NOMO-1 treated with dmso at 0.1 percent for 144 hours (cell line): ENCODE data around the gene PLAAT3.
"Not testable (repeated sequence)": the region's sequence is repeated elsewhere in the genome, so short reads cannot be mapped to it uniquely, and the experiment has no call there.

Source experiments
- DNase-seq: peaks from one replicate; lab custom pipeline; 2025; ENCODE audit not compliant: unreplicated experiment; lab: John Stamatoyannopoulos, UW

Gene PLAAT3

GRCh38 chr11:63547061-63547460, 67.2 kb downstream of the PLAAT3 start:
- no peak for DNase-seq

- DNase-seq: no peak
Measured at GRCh38 chr11:63543711-63544110, 70.5 kb downstream of the PLAAT3 start.

- DNase-seq: not testable (repeated sequence)
Measured at GRCh38 chr11:63542506-63542905, 71.7 kb downstream of the PLAAT3 start.

- no peak for DNase-seq
Measured at GRCh38 chr11:63537293-63538101, 76.7 kb downstream of the PLAAT3 start.

- DNase-seq: no peak
Measured at GRCh38 chr11:63536669-63537292, 77.5 kb downstream of the PLAAT3 start, which contains the start of gene PLAAT4. Gene PLAAT4, plus strand, starts transcription at chr11:63536808. Its CDS starts 61 bp downstream, at chr11:63536869.

- no peak for DNase-seq
Measured at GRCh38 chr11:63535734-63536133, 78.5 kb downstream of the PLAAT3 start.

GRCh38 chr11:63534895-63535461, 79.3 kb downstream of the PLAAT3 start:
- DNase-seq: no peak

- DNase-seq: no peak
Measured at GRCh38 chr11:63534076-63534475, 80.2 kb downstream of the PLAAT3 start.

- DNase-seq: no peak
Measured at GRCh38 chr11:63532799-63533475, 81.3 kb downstream of the PLAAT3 start.

GRCh38 chr11:63532117-63532516, 82.1 kb downstream of the PLAAT3 start:
- no peak for DNase-seq

- not testable (repeated sequence) for DNase-seq
Measured at GRCh38 chr11:63531074-63531792, 83.0 kb downstream of the PLAAT3 start.

- DNase-seq: no peak
Measured at GRCh38 chr11:63530021-63530420, 84.2 kb downstream of the PLAAT3 start.

GRCh38 chr11:63529373-63529772, 84.9 kb downstream of the PLAAT3 start:
- not testable (repeated sequence) for DNase-seq

GRCh38 chr11:63528729-63529278, 85.4 kb downstream of the PLAAT3 start:
- not testable (repeated sequence) for DNase-seq

- DNase-seq: not testable (repeated sequence)
Measured at GRCh38 chr11:63528156-63528555, 86.1 kb downstream of the PLAAT3 start.

- no peak for DNase-seq
Measured at GRCh38 chr11:63527667-63528066, 86.6 kb downstream of the PLAAT3 start.
